ENCODE results near the gene CPM. TPM values are rescaled to one million over a fixed set of nuclear protein-coding genes. Genes with fewer than 3 reads are reported as not detected.

Gene CPM
- total RNA-seq, 1 experiment from 2014 or later: 4.2 TPM

DNA sequence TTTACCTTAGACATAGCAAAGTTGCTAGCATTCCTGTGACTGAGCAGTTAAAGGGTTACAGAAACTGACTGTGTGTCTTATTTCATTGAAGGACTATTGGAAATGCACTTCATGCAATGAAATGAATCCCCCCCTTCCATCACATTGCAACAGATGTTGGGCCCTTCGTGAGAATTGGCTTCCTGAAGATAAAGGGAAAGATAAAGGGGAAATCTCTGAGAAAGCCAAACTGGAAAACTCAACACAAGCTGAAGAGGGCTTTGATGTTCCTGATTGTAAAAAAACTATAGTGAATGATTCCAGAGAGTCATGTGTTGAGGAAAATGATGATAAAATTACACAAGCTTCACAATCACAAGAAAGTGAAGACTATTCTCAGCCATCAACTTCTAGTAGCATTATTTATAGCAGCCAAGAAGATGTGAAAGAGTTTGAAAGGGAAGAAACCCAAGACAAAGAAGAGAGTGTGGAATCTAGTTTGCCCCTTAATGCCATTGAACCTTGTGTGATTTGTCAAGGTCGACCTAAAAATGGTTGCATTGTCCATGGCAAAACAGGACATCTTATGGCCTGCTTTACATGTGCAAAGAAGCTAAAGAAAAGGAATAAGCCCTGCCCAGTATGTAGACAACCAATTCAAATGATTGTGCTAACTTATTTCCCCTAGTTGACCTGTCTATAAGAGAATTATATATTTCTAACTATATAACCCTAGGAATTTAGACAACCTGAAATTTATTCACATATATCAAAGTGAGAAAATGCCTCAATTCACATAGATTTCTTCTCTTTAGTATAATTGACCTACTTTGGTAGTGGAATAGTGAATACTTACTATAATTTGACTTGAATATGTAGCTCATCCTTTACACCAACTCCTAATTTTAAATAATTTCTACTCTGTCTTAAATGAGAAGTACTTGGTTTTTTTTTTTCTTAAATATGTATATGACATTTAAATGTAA is 93.5 kb downstream of the CPM start:
- no peak overlapping the region for H2AFZ ChIP-seq

DNA sequence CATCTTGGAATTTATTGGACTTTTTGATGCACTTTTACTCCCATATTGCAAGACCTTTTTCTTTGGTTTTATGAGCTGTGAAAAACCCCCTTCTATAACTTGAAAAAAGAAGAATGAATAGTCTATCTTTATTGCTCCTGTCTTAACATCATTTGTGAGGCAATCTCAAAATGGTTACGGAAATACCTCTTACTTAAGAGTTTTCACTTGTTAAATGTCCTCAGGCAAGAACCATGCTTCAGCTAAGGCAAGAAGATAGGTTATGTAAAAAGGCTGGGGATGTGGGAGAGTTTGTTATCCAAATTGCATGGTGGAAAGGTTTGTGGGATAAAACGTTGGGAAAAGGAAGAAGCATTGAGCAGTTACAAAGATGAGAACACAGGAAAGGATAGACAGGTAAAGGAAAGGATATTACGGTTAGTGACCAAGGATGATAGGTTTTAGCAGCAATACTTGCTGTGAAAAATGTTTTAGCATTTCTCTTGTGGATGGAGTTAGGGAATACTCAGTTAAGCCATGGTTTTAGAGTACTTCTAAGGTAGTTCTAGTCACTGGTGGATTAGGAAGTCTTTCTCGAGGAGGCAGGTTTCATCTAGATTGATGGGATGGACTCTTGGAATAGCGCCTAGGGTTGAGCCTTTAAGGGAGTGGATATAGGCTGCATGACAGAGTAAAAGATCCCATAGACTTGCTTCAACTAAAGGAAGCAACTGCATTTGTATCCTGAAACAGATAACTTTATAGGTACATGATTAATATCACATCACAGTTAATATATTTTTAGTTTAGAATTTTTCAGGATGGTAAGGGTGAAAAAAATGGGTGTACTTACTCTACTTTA is 94.7 kb downstream of the CPM start:
- no TSS peak for BruUV-seq (replicated peaks)

More for the DNA sequence above, 93.5 kb downstream of the CPM start:
- peaks cover 35% of the 10 kb centered on the region for H3K36me3 ChIP-seq (ENCODE audit: low read depth)
- no peaks in the 10 kb centered on the region for H3K9me2 ChIP-seq (ENCODE audit: insufficient read depth)
- H3F3A ChIP-seq (ENCODE audit: insufficient read depth, low read depth): no peaks in the 10 kb centered on the region
- H4K20me1 ChIP-seq (ENCODE audit: insufficient read depth): peaks cover 3% of the 10 kb centered on the region; the same call in 1 of the 2 replicates
- intact Hi-C loops (cut with micrococcal nuclease; ENCODE audit: unreplicated experiment): loop anchor here (10.0 kb wide), 1 partner anchor 425 kb away; no protein-coding TSS in a partner anchor
- ChIA-PET CTCF (interaction anchor here (0.7 kb wide), 1 partner anchor 317 kb away, joined by 3 read pairs; no protein-coding TSS in a partner anchor), POLR2A (ENCODE audit: unreplicated experiment) (no interaction called here)
- no peaks in the 10 kb centered on the region for H3K9me3 ChIP-seq (ENCODE audit: insufficient read depth, low read depth)
- no peak overlapping the region for H3K27ac ChIP-seq
- no peaks in the 10 kb centered on the region for H3K27me3 ChIP-seq (ENCODE audit: insufficient read depth, low read depth)
- no TSS peak for BruUV-seq (replicated peaks)
- no peak for TF ChIP-seq EZH2 (IDR thresholded peaks at IDR 0.05; ENCODE audit: low read depth)
- TF ChIP-seq, protein P1, sequence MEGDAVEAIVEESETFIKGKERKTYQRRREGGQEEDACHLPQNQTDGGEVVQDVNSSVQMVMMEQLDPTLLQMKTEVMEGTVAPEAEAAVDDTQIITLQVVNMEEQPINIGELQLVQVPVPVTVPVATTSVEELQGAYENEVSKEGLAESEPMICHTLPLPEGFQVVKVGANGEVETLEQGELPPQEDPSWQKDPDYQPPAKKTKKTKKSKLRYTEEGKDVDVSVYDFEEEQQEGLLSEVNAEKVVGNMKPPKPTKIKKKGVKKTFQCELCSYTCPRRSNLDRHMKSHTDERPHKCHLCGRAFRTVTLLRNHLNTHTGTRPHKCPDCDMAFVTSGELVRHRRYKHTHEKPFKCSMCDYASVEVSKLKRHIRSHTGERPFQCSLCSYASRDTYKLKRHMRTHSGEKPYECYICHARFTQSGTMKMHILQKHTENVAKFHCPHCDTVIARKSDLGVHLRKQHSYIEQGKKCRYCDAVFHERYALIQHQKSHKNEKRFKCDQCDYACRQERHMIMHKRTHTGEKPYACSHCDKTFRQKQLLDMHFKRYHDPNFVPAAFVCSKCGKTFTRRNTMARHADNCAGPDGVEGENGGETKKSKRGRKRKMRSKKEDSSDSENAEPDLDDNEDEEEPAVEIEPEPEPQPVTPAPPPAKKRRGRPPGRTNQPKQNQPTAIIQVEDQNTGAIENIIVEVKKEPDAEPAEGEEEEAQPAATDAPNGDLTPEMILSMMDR (conservative IDR thresholded peaks at IDR 0.05): no peak
- H3K4me3 ChIP-seq: no peak overlapping the region
- no peak for DNase-seq
- no peak overlapping the region for H3K4me2 ChIP-seq
- H3K79me2 ChIP-seq (ENCODE audit: low read depth): no peaks in the 10 kb centered on the region
- no peaks in the 10 kb centered on the region for H3K4me1 ChIP-seq (replicated peaks; ENCODE audit: insufficient read depth)

More for the DNA sequence above, 94.7 kb downstream of the CPM start:
- Histone ChIP-seq H3K79me2 (ENCODE audit: low read depth) (no peaks in the 10 kb centered on the region), H3F3A (ENCODE audit: insufficient read depth, low read depth) (no peaks in the 10 kb centered on the region), H3K36me3 (ENCODE audit: low read depth) (peaks cover 42% of the 10 kb centered on the region), H4K20me1 (ENCODE audit: insufficient read depth) (peaks cover 3% of the 10 kb centered on the region; the same call in 1 of the 2 replicates), H3K27me3 (ENCODE audit: insufficient read depth, low read depth) (no peaks in the 10 kb centered on the region), H3K4me2 (no peak overlapping the region), H2AFZ (no peak overlapping the region), H3K4me3 (no peak overlapping the region), H3K4me1 (replicated peaks; ENCODE audit: insufficient read depth) (no peaks in the 10 kb centered on the region), H3K27ac (no peak overlapping the region), H3K9me2 (ENCODE audit: insufficient read depth) (no peaks in the 10 kb centered on the region), H3K9me3 (ENCODE audit: insufficient read depth, low read depth) (no peaks in the 10 kb centered on the region)
- DNase-seq: no peak
- TF ChIP-seq, protein P1 (conservative IDR thresholded peaks at IDR 0.05): no peak
- no peak for TF ChIP-seq EZH2 (IDR thresholded peaks at IDR 0.05; ENCODE audit: low read depth)
- intact Hi-C loops (cut with micrococcal nuclease; ENCODE audit: unreplicated experiment): loop anchor here (10.0 kb wide), 1 partner anchor 427 kb away; no protein-coding TSS in a partner anchor
- ChIA-PET POLR2A (ENCODE audit: unreplicated experiment) (no interaction called here), CTCF (no interaction called here)
